ENCODE data around the gene HMCN2.
"Not testable (repeated sequence)": the region's sequence is repeated elsewhere in the genome, so short reads cannot be mapped to it uniquely, and the experiment has no call there.

HMCN2 gene

GRCh38 chr9:130421154-130421801 is 155.7 kb downstream of the HMCN2 start:
- DNase-seq = no peak

- no peak for DNase-seq
Measured at GRCh38 chr9:130421802-130422276, 156.3 kb downstream of the HMCN2 start.

GRCh38 chr9:130422546-130422945 is 157.0 kb downstream of the HMCN2 start:
- no peak for DNase-seq

- no peak for DNase-seq
Measured at GRCh38 chr9:130423272-130423671, 157.7 kb downstream of the HMCN2 start.

- no peak for DNase-seq
Measured at GRCh38 chr9:130424595-130425454, 159.3 kb downstream of the HMCN2 start.

GRCh38 chr9:130425741-130426466 is 160.3 kb downstream of the HMCN2 start:
- DNase-seq = no peak

- DNase-seq = no peak
Measured at GRCh38 chr9:130426467-130426773, 160.9 kb downstream of the HMCN2 start.

GRCh38 chr9:130426883-130427282 is 161.3 kb downstream of the HMCN2 start:
- DNase-seq = no peak

GRCh38 chr9:130427326-130427725 is 161.8 kb downstream of the HMCN2 start:
- DNase-seq = no peak

GRCh38 chr9:130428086-130428665 is 162.6 kb downstream of the HMCN2 start:
- DNase-seq = no peak

GRCh38 chr9:130429381-130429780 is 163.8 kb downstream of the HMCN2 start:
- DNase-seq = no peak

GRCh38 chr9:130429831-130430230 is 164.3 kb downstream of the HMCN2 start:
- no peak for DNase-seq

- no peak for DNase-seq
Measured at GRCh38 chr9:130430232-130430631, 164.7 kb downstream of the HMCN2 start.

- no peak for DNase-seq
Measured at GRCh38 chr9:130430734-130431535, 165.4 kb downstream of the HMCN2 start.

- DNase-seq = no peak
Measured at GRCh38 chr9:130431536-130432303, 166.2 kb downstream of the HMCN2 start.

GRCh38 chr9:130432362-130432761 is 166.8 kb downstream of the HMCN2 start:
- DNase-seq = no peak

- DNase-seq = no peak
Measured at GRCh38 chr9:130432796-130433167, 167.2 kb downstream of the HMCN2 start.

GRCh38 chr9:130433168-130433946 is 167.8 kb downstream of the HMCN2 start:
- no peak for DNase-seq

GRCh38 chr9:130433947-130434262 is 168.3 kb downstream of the HMCN2 start:
- no peak for DNase-seq

GRCh38 chr9:130434656-130435055 is 169.1 kb downstream of the HMCN2 start:
- DNase-seq = not testable (repeated sequence)
